Fibroblast of the aortic adventitia (primary cell): ENCODE data around the gene SLIT3. TPM values are rescaled to one million over a fixed set of nuclear protein-coding genes. Genes with fewer than 3 reads are reported as not detected.
"Not testable (repeated sequence)": the region's sequence is repeated elsewhere in the genome, so short reads cannot be mapped to it uniquely, and the experiment has no call there.

Source experiments
- DNase-seq: peaks from one replicate; pipeline ENCODE4 v3.0.0-alpha.2; 2010; ENCODE audit warnings: low read depth
- H3K4me3 ChIP-seq: 2 replicates; pipeline ENCODE4 v1.5.1; 2011; ENCODE audit warnings: low read depth, mild to moderate bottlenecking, control low read depth, low read length, moderate library complexity
- CTCF ChIP-seq: IDR thresholded peaks from 2 replicates; pipeline ENCODE4 v1.5.1; 2011; ENCODE audit warnings: mild to moderate bottlenecking, low read length, control low read depth, inconsistent platforms; ENCODE audit not compliant: insufficient read depth
- total RNA-seq: library from RNA; depleted of rRNA; stranded (reverse); fragments of >200 nt; gene quantifications from 2 replicates; pipeline ENCODE4 v1.2.3, GENCODE V29; 2012; ENCODE audit warnings: low replicate concordance

Gene SLIT3
- total RNA-seq, 1 donor, result 65.3 TPM

- DNase-seq, result peak; percentile 35
- no peak overlapping the region for H3K4me3 ChIP-seq
- TF ChIP-seq CTCF, result no peak
Measured at GRCh38 chr5:169218861-169219260, 82.1 kb downstream of the SLIT3 start.

- H3K4me3 ChIP-seq, result no peak overlapping the region
- peak; percentile 37 for DNase-seq
- TF ChIP-seq CTCF, result no peak
Measured at GRCh38 chr5:169218176-169218575, 82.8 kb downstream of the SLIT3 start.

GRCh38 chr5:169216866-169217265 lies 84.1 kb downstream of the SLIT3 start:
- TF ChIP-seq CTCF, result no peak
- no peak overlapping the region for H3K4me3 ChIP-seq
- no peak for DNase-seq

- no peak overlapping the region for H3K4me3 ChIP-seq
- DNase-seq, result peak; percentile 23
- TF ChIP-seq CTCF, result no peak
Measured at GRCh38 chr5:169213479-169213878, 87.5 kb downstream of the SLIT3 start.

GRCh38 chr5:169211761-169212160 lies 89.2 kb downstream of the SLIT3 start:
- not testable (repeated sequence) for H3K4me3 ChIP-seq, DNase-seq

- TF ChIP-seq CTCF, result no peak
- no peak overlapping the region for H3K4me3 ChIP-seq
Measured at GRCh38 chr5:169204788-169205400, 96.0 kb downstream of the SLIT3 start.

GRCh38 chr5:169202969-169203368 lies 98.0 kb downstream of the SLIT3 start:
- no peak overlapping the region for H3K4me3 ChIP-seq
- peak; percentile 78 for DNase-seq
- no peak for TF ChIP-seq CTCF

More at GRCh38 chr5:169204788-169205400, 96.0 kb downstream of the SLIT3 start:
- no peak for DNase-seq
